Esophagus squamous epithelium (tissue), 4 donors: Measurements from ENCODE around the gene LMO1.

Source experiments
- CTCF ChIP-seq, 6 experiments: fragments of 450-650 bp in 4 of 6; fragments of 200-600 bp in 2 of 6; sonication (generic) in 2 of 6; IDR thresholded peaks; one replicate each; pipeline ENCODE4 v1.5.1; 2016 to 2019; ENCODE audit warnings: antibody characterized with exemption in 6 of 6, mild to moderate bottlenecking in 4 of 6, moderate library complexity in 4 of 6
- POLR2A ChIP-seq, 4 donors: fragments of 450-650 bp; IDR thresholded peaks; one replicate each; pipeline ENCODE4 v1.6.1; 2017; ENCODE audit warnings: antibody characterized with exemption in 4 of 4, mild to moderate bottlenecking in 4 of 4, moderate library complexity in 3 of 4

GRCh38 chr11:8282631-8283030 is 19.0 kb upstream of the LMO1 start:
- TF ChIP-seq CTCF (IDR thresholded peaks at IDR 0.05) (no peak), POLR2A (IDR thresholded peaks at IDR 0.05) (no peak)
